KMS-11 (cell line): Measurements from ENCODE around the gene TXNRD2.
"Not testable (repeated sequence)": the region's sequence is repeated elsewhere in the genome, so short reads cannot be mapped to it uniquely, and the experiment has no call there.

Experiments used
- H2AFZ ChIP-seq: fragments of 200-600 bp; sonication (generic); 2 replicates; pipeline ENCODE4 v1.6.1; 2016; ENCODE audit warnings: antibody characterized with exemption, mixed run types, low read depth
- H3K27ac ChIP-seq: fragments of 200-600 bp; sonication (generic); 2 replicates; pipeline ENCODE4 v1.6.1; 2016; ENCODE audit warnings: mild to moderate bottlenecking, mixed run types
- H3K27me3 ChIP-seq: fragments of 200-600 bp; sonication (generic); 2 replicates; pipeline ENCODE4 v1.6.1; 2017; ENCODE audit warnings: mild to moderate bottlenecking, low read depth, mixed run types, moderate library complexity; ENCODE audit not compliant: insufficient read depth
- H3K36me3 ChIP-seq: fragments of 200-600 bp; sonication (generic); 2 replicates; pipeline ENCODE4 v1.6.1; 2017; ENCODE audit warnings: mild to moderate bottlenecking, mixed run types; ENCODE audit not compliant: insufficient read depth
- H3K4me1 ChIP-seq: fragments of 200-600 bp; sonication (generic); 2 replicates; pipeline ENCODE4 v1.6.1; 2016; ENCODE audit warnings: mild to moderate bottlenecking, low read depth, mixed run types; ENCODE audit not compliant: poor library complexity, severe bottlenecking
- H3K4me2 ChIP-seq: fragments of 200-600 bp; sonication (generic); 2 replicates; pipeline ENCODE4 v1.7.0; 2016; ENCODE audit warnings: mild to moderate bottlenecking, mixed run types
- H3K4me3 ChIP-seq: fragments of 200-600 bp; sonication (generic); IDR thresholded peaks from 2 replicates; pipeline ENCODE4 v1.6.1; 2017; ENCODE audit warnings: low read depth, low read length, mixed read lengths; ENCODE audit not compliant: insufficient read depth
- H3K79me2 ChIP-seq: fragments of 200-600 bp; sonication (generic); 2 replicates; pipeline ENCODE4 v1.6.1; 2016; ENCODE audit warnings: low read depth, mixed run types; ENCODE audit not compliant: insufficient read depth
- H3K9ac ChIP-seq: fragments of 200-600 bp; sonication (generic); 2 replicates; pipeline ENCODE4 v1.6.1; 2016; ENCODE audit warnings: mild to moderate bottlenecking, mixed run types
- H4K20me1 ChIP-seq: fragments of 200-600 bp; sonication (generic); 2 replicates; pipeline ENCODE4 v1.6.1; 2016; ENCODE audit warnings: mild to moderate bottlenecking, mixed run types; ENCODE audit not compliant: insufficient read depth
- CTCF ChIP-seq: fragments of 200-600 bp; sonication (generic); conservative IDR thresholded peaks from 2 replicates; pipeline ENCODE4 v1.6.1; 2017; ENCODE audit warnings: low read depth, mild to moderate bottlenecking, antibody characterized with exemption, low read length, moderate library complexity, mixed read lengths

TXNRD2 gene

DNA sequence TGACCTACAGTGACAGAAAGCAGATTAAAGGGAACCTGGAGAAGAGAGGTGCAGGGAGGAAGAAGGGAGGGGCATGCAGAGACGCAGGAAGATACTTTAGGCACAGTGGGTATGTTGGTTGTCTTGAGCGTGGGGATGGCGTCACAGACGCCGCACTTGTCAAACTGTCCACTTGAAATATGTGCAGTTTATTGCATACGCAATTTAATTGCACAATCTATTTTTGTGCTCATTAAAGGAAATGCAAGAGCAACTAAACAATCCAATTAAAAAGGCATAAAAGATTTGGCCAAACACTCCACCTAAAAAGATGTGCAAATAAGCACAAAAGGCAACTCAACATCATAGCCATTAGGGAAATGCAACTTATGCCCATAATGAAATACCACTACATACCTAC is 103.7 kb downstream of the TXNRD2 start:
- H3K27me3 ChIP-seq, result no peaks in the 10 kb centered on the region

DNA sequence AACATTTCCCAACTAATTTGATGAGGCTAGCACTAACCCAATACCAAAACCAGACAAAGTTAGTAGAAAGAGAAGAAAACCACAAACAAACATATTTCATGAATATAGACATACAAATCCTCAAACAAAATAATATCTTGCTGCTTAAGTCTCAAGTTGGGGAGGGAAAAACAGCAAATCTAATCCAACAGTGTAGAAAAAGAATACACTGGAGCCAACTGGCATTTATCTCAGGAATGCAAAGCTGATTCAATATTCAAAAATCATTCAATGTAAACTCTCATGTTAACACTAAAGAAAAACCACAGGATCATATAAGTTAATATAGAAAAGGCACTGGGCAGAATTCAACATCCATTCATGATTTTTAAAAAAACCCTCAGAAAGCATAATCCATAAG is 105.1 kb downstream of the TXNRD2 start:
- H3K4me2 ChIP-seq, result no peak overlapping the region
- no peak overlapping the region for H3K27ac ChIP-seq
- H3K4me3 ChIP-seq, result no peak overlapping the region
- no peak overlapping the region for H3K9ac ChIP-seq
- no peaks in the 10 kb centered on the region for H3K36me3 ChIP-seq
- no peak for TF ChIP-seq CTCF
- no peaks in the 10 kb centered on the region for H3K27me3 ChIP-seq
- no peaks in the 10 kb centered on the region; the same call in 1 of the 2 replicates for H3K79me2 ChIP-seq
- H4K20me1 ChIP-seq, result no peaks in the 10 kb centered on the region
- H2AFZ ChIP-seq, result no peak overlapping the region
- H3K4me1 ChIP-seq, result peaks cover 17% of the 10 kb centered on the region

More for the DNA sequence above, 103.7 kb downstream of the TXNRD2 start:
- H3K79me2 ChIP-seq, result no peaks in the 10 kb centered on the region
- H3K4me3 ChIP-seq, result no peak overlapping the region
- H3K27ac ChIP-seq, result no peak overlapping the region
- H3K36me3 ChIP-seq, result no peaks in the 10 kb centered on the region
- H3K4me2 ChIP-seq, result no peak overlapping the region
- H3K9ac ChIP-seq, result no peak overlapping the region
- no peak overlapping the region for H2AFZ ChIP-seq
- TF ChIP-seq CTCF, result no peak
- no peaks in the 10 kb centered on the region for H4K20me1 ChIP-seq
- peaks cover 12% of the 10 kb centered on the region for H3K4me1 ChIP-seq

DNA sequence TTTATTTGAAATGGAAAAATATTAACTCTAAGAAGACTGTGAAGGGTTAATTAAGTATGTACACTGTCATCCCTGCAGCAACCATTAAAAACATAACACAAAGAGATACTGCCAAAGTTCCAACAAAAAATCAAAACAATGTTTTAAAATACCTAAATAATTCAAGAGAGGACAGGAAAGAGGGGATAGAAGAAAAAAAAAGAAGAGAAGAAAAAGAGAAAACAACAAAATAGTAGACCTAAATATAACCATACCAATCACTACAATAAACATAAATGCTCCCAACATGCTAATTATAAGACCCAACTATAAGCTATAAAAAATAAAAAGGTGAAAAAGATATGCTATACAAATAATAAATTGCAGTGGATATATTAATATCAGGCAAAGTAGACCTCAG is 107.0 kb downstream of the TXNRD2 start:
- Histone ChIP-seq H3K79me2 (no peaks in the 10 kb centered on the region; the same call in 1 of the 2 replicates), H3K36me3 (no peaks in the 10 kb centered on the region), H3K27ac (no peak overlapping the region), H2AFZ (no peak overlapping the region), H4K20me1 (no peaks in the 10 kb centered on the region), H3K27me3 (no peaks in the 10 kb centered on the region), H3K4me3 (no peak overlapping the region), H3K4me1 (peaks cover 17% of the 10 kb centered on the region), H3K9ac (no peak overlapping the region), H3K4me2 (no peak overlapping the region)
- TF ChIP-seq CTCF, result no peak

DNA sequence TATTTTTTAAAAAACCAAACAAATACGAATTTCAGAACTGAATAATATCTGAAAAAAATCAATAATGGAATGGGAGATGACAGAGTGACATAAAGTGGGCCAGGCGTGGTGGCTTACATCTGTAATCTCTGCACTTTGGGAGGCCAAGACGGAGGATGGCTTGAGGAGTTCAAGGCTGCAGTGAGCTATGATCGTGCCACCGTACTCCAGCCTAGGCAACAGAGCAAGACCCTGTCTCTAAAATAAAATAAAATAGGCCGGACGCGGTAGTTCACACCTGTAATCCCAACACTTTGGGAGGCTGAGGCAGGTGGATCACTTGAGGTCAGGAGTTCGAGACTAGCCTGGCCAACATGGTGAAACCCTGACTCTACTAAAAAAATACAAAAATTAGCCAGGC is 108.3 kb downstream of the TXNRD2 start:
- not testable (repeated sequence) for H3K9ac ChIP-seq, H3K27ac ChIP-seq, H3K4me2 ChIP-seq, H2AFZ ChIP-seq, H3K79me2 ChIP-seq, H3K4me3 ChIP-seq, H4K20me1 ChIP-seq, H3K27me3 ChIP-seq, H3K36me3 ChIP-seq
- H3K4me1 ChIP-seq, result peaks cover 17% of the 10 kb centered on the region

DNA sequence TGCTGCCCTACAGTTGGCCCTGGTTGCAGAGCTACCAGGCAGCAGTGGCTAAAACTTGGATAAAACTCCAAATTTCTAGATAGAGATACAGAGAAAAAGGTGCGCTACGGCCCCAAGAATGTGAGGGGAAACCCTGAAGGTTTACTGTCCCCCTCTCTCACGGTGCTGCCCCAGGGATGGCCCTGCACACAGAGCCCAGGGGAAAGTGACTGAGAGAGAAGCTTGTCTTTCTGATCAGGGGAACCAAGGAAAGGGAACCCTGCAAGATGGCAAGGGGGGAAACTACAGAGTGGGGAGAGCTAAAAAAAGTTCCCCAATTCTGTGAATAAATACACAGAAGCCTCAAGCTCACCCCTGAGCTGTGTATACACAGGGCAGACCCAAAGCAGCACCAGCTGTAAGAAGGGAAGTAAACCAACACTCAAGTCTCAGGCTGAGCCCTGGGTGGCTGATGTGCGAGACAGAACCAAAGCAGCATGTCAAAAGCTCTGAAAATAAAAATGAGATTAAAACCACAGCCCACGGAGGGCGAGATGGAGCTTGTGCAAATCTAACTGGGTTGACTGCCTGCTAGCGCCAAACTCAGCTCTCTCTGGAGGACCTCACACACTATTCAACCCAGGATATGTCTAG is 109.0 kb downstream of the TXNRD2 start:
- no peak overlapping the region for H3K9ac ChIP-seq
- no peak overlapping the region for H2AFZ ChIP-seq
- TF ChIP-seq CTCF, result no peak

DNA sequence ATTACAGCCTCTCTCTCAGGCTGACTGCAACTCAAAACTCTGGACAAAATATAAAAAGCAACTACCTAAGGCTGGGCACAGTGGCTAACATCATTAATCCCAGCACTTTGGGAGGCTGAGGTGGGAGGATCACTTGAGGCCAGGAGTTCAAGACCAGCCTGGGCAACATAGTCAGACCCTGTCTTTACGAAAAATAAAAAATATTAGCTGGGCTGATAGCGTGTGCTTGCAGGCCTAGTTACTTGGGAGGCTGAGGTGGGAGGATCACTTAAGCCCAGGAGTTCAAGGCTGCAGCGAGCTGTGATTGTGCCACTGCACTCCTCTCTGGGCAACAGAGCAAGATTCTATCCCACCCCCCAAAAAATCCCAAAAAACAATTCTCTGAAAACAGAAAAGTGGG is 109.6 kb downstream of the TXNRD2 start:
- not testable (repeated sequence) for H3K4me3 ChIP-seq, H2AFZ ChIP-seq, H4K20me1 ChIP-seq, H3K27ac ChIP-seq, H3K4me2 ChIP-seq, H3K9ac ChIP-seq, H3K36me3 ChIP-seq, H3K79me2 ChIP-seq, H3K27me3 ChIP-seq
- H3K4me1 ChIP-seq, result peaks cover 17% of the 10 kb centered on the region

More for the DNA sequence above, 109.0 kb downstream of the TXNRD2 start:
- Histone ChIP-seq H3K27me3 (no peaks in the 10 kb centered on the region), H3K4me2 (no peak overlapping the region), H3K79me2 (no peaks in the 10 kb centered on the region; the same call in 1 of the 2 replicates), H4K20me1 (no peaks in the 10 kb centered on the region), H3K4me1 (peaks cover 17% of the 10 kb centered on the region), H3K27ac (no peak overlapping the region), H3K36me3 (no peaks in the 10 kb centered on the region), H3K4me3 (no peak overlapping the region)
